Measurements from ENCODE around the gene SEC23IP.
"Not testable (repeated sequence)": the region's sequence is repeated elsewhere in the genome, so short reads cannot be mapped to it uniquely, and the experiment has no call there.

Gene SEC23IP

GRCh38 chr10:119886070-119886469 lies 6.5 kb upstream of the SEC23IP start:
- not testable (repeated sequence) for DNase-seq

GRCh38 chr10:119888715-119889114 lies 3.8 kb upstream of the SEC23IP start:
- not testable (repeated sequence) for DNase-seq

GRCh38 chr10:119889201-119889600 lies 3.3 kb upstream of the SEC23IP start:
- not testable (repeated sequence) for DNase-seq

- not testable (repeated sequence) for DNase-seq
These were observed 2.2 kb upstream of the SEC23IP start for GRCh38 chr10:119890307-119890706.

GRCh38 chr10:119891849-119892187 lies 712 bp upstream of the SEC23IP start:
- DNase-seq = not testable (repeated sequence)

DNA sequence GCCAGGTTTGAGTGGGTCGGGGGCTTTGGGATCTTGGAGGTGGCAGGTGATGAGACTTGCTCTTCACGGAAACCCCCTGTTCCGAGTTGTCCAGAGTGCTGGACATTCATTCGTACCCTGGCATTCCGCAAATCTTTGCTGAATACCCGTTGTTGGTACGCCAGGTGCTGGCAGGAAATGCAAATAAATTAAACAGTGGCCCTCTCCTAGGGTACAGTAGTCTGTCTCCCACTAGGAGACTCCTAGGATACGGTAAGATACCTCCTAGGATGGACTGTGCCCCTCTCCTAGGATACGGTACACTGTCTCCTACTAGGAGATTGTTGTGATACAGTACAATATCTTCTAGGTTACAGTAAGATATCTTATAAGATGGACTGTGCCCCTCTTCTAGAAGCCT lies 544 bp downstream of the SEC23IP start:
- DNase-seq = no peak

GRCh38 chr10:119893845-119894427 lies 1.4 kb downstream of the SEC23IP start:
- DNase-seq = no peak

DNA sequence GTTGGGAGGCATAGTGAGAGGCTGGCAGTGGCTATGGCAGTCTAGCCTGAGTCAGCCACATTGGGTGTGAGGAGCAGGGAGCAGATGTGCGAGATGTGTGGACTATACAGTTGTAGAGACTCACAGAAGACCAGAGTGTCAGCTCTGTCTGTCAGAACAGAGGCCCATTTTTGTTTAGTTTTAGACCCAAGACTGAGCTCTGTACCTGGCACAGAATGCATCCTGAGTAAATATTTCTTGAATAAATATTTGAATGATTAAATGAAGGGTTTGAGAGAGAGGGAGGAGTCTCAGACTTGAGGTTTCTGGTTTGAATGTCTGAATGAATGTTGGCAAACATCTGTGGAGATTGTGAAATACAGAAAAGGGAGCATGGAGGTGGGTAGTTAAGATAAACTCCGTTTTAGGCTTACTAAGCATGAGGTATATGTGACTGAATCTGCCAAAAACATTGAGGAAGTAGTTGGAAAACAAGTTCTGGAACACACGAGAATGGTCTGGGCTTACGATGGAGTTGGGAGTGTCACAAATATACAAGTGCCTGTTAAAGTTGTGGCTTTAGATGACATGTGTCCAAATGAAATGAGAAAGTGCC lies 3.6 kb downstream of the SEC23IP start:
- peak; percentile 58 for DNase-seq

GRCh38 chr10:119896937-119897770 lies 4.6 kb downstream of the SEC23IP start:
- DNase-seq = no peak

DNA sequence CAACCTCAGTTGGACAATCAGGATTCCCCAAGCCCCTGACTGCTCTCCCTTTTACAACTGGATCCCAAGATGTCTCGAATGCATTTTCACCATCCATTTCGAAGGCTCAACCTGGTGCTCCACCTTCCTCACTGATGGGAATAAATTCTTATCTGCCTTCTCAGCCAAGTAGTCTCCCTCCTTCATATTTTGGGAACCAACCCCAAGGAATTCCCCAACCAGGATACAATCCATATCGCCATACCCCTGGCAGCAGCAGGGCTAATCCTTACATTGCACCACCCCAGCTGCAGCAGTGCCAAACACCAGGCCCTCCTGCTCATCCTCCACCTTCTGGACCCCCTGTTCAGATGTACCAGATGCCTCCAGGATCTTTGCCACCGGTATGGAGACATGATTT lies 6.0 kb downstream of the SEC23IP start:
- no peak for DNase-seq

DNA sequence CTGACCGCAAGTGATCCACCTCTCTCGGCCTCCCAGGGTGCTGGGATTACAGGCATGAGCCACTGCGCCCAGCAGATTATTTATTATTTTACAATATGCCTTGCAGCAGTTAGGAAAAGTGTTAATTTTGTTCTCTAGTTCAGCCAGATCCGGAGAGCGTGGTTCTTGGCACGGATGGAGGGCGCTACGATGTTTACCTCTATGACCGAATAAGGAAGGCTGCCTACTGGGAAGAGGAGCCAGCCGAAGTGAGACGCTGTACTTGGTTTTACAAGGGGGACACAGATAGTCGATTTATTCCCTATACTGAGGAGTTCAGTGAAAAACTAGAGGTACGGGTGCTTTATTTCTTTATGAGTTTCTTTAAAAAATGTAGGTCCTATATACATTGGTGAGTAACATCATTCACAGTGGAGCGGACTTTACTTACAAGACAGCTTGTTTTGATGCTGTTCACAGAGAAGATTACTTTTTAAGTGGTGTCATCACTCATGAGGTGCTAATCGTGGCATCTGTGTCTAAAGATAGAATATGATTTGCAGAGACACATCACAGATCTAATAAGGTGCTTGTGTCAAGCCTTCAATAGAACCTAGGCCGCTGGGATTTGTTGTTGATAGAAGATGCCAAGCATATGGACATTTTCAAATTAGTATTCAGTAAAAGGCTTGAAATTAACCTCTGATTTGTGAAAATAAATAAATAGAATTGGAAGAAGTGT lies 11.6 kb downstream of the SEC23IP start:
- DNase-seq = no peak

- DNase-seq = not testable (repeated sequence)
These were observed 15.2 kb downstream of the SEC23IP start for GRCh38 chr10:119907695-119908094.

DNA sequence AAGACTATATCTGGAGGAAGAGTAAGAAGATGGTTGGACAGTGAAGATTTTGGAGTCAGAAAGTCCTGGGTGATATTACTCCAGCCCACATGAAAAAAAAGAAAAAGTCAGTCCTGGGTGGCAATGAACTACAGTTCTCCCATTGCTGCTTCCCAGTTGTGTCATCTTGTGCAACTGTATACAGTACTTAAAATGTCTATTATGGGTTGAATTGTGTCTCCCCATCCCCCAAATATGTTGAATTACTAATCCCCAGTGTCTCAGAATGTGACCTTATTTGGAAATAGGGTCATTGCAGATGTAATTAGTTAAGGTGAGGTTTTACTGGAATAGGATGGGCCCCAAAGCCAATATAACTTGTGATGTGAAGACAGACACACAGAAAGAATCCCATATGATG lies 15.6 kb downstream of the SEC23IP start:
- DNase-seq = peak; percentile 88

DNA sequence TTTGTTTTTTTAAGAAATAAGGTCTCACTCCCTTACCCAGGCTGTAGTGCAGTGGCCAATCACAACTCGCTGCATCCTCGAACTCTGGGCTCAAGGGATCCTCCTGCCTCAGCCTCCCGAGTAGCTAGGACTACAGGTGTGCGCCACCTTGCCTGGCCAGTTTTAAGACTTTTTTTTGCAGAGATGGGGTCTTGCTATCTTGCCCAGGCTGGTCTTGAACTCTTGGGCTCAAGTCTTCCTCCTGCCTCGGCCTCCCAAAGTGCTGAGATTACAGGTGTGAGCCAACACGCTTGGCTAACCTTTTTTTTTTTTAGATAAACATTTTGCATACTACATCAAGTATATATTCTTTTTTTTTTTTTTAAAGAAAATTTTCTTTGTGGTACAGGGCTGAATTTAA lies 18.2 kb downstream of the SEC23IP start:
- no peak for DNase-seq

DNA sequence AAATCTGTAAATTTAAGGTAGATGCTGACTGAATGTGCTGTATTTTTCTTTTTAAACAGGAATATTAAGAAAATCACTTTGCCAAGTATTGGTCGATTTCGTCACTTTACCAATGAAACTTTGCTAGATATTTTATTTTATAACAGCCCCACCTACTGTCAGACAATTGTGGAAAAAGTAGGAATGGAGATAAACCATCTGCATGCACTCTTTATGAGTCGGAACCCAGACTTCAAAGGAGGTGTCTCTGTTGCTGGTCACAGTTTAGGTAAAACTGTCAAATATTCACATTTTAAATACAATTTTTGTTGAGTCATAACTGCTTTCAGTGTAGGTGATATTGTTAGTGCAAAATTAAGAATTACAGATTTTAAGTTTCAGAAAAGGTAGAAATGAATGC lies 25.2 kb downstream of the SEC23IP start:
- DNase-seq = peak; percentile 18

- DNase-seq = no peak
These were observed 26.7 kb downstream of the SEC23IP start for GRCh38 chr10:119919271-119919670.

DNA sequence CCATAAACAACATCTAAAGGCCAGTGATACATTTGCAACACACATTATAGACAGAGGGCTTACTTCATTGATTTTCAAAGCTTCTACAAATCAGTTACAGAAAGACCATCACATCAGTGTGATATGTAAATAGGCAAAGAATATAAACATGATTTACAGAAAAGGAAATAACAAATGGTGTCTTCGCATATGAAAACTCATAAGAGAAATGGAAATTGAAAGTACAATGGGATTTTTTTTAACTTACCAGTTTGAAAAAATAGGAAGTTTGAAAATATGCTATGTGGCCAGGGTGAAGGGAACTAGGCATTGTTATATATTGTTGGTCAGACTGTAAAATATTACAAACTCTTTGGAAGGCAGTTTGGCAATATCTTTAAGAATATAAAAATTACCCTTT lies 27.3 kb downstream of the SEC23IP start:
- no peak for DNase-seq

DNA sequence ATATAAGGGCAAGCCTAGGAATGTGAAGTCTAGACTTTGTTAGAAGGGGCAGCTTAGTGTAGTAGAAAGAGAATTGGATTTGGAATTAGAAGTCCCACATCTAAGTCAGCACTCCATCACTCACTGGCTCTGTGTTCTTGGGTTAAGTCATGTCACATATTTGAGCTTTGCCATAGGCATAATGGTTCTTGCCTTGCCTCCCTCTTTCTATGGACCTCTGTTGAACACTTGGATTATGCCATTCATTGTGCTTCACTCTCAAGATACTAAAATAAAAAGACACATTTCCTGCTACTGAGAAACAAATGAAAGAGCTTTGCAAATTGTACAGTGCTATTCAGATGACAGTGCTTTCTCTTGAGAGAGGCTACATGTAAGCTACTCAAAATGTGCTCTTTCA lies 35.9 kb downstream of the SEC23IP start:
- DNase-seq = no peak

GRCh38 chr10:119931871-119932270 lies 39.3 kb downstream of the SEC23IP start:
- no peak for DNase-seq

- DNase-seq = no peak
These were observed 40.1 kb downstream of the SEC23IP start for GRCh38 chr10:119932631-119933030.

DNA sequence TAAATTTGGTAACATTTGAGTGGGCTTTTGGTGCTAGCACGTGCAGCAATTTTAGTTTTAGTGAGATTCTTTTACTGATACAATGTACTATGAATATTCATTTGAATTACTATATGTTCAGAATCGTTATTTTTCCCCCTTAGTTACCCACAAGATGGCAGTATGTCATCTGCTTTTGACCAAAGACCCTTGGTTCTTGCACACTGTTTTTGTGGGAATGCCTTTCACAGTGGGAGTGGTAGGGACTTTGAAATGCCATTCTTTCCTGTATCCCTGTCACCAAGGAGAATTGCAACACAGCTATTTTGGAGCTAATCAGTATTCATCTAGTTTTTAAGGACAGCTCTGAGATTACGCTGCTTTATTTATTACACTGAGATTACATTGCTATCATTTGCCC lies 40.6 kb downstream of the SEC23IP start:
- DNase-seq = peak; percentile 9

GRCh38 chr10:119940487-119940886 lies 48.0 kb downstream of the SEC23IP start:
- DNase-seq = no peak

DNA sequence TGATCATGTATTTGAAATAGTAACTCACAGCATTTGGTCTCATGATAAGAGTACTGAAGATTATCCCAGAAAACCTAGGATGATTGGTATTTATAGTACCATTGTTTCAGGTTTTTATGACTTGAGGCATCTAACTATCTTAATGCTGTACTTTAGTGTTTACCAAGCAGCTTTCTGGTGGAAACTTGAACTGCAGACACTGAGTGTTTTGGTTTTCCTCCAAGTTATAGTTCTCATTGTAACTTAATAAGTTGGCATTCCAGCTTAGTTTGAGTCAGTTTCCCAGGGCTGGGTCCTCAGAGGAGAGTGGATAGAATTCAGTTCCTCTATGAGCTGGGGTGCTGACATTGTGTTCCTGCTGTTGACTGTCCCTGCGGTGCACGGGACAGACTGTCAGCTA lies 50.4 kb downstream of the SEC23IP start:
- no peak for DNase-seq

DNA sequence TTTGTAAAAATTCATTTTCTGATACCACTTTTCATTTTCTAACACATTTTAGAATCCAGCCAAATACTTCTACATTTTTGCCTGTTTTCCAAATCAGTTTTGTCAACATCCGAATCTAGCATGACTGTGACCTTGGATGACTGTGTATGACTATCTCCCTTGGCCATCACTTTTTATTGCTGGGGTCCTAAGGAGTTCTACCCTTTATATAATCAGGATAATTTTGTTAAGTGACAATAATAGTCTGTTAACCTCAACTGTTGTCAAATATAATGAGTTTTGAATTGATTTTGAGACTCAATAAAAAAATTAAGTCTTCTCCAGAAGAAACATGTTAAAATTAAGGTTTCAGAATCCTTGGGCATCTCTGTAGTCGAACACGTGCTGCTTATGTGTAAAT lies 53.3 kb downstream of the SEC23IP start:
- DNase-seq = no peak
